WTC11 (cell line): ENCODE results near the gene HDC. TPM values are rescaled to one million over a fixed set of nuclear protein-coding genes. Genes with fewer than 3 reads are reported as not detected.

Experiments
- ATAC-seq: fragments of 200-7000 bp; cut with Tn5 transposase; 2 replicates; pipeline ENCODE4 v1.10.0; 2021; ENCODE audit warnings: mild to moderate bottlenecking, moderate library complexity
- CTCF ChIA-PET: fragments of 300-600 bp; sonication (Branson Sonifier 250); formaldehyde crosslinking; loops from one replicate; lab custom pipeline; 2021; ENCODE audit warnings: antibody characterized with exemption; lab: Charles Lee
- POLR2A ChIA-PET: fragments of 350-600 bp; sonication (Branson Sonifier 250); formaldehyde crosslinking; loops from one replicate; lab custom pipeline; 2021; ENCODE audit warnings: antibody characterized with exemption; lab: Charles Lee
- DNase-seq: peaks from one replicate; pipeline ENCODE4 v3.0.0; 2021; ENCODE audit warnings: low spot score
- H3K27ac Mint-ChIP-seq: 2 replicates; pipeline ENCODE4 v1.8.0; 2021; ENCODE audit warnings: mixed read lengths
- H3K27me3 Mint-ChIP-seq: 2 replicates; pipeline ENCODE4 v1.8.0; 2021; ENCODE audit warnings: low read depth, mild to moderate bottlenecking, moderate library complexity, mixed read lengths
- H3K36me3 Mint-ChIP-seq: 2 replicates; pipeline ENCODE4 v1.8.0; 2021; ENCODE audit warnings: mixed read lengths
- H3K4me1 Mint-ChIP-seq: 2 replicates; pipeline ENCODE4 v1.8.0; 2022; ENCODE audit warnings: mixed read lengths
- H3K4me3 Mint-ChIP-seq: 2 replicates; pipeline ENCODE4 v1.8.0; 2021; ENCODE audit warnings: mild to moderate bottlenecking, moderate library complexity, mixed read lengths
- H3K9me3 Mint-ChIP-seq: 2 replicates; pipeline ENCODE4 v1.8.0; 2021; ENCODE audit warnings: mixed read lengths
- ATF1 ChIP-seq: sonication (generic); formaldehyde crosslinking; IDR thresholded peaks from 2 replicates; pipeline ENCODE4 v1.8.1; 2023; ENCODE audit warnings: mild to moderate bottlenecking, moderate library complexity, missing genetic modification reagents
- CBFB ChIP-seq: sonication (generic); formaldehyde crosslinking; IDR thresholded peaks from 2 replicates; pipeline ENCODE4 v1.8.1; 2022; ENCODE audit warnings: mild to moderate bottlenecking, low read depth, missing genetic modification reagents
- FOXP1 ChIP-seq: sonication (generic); formaldehyde crosslinking; IDR thresholded peaks from 2 replicates; pipeline ENCODE4 v1.8.0; 2022; ENCODE audit warnings: missing genetic modification reagents, mild to moderate bottlenecking, moderate library complexity, borderline replicate concordance
- GRHL2 ChIP-seq: fragments of 250-450 bp; sonication (Bioruptor Pico); IDR thresholded peaks from 2 replicates; pipeline ENCODE4 v1.8.0; 2022; ENCODE audit warnings: mild to moderate bottlenecking, moderate library complexity; ENCODE audit not compliant: insufficient replicate concordance, severe bottlenecking
- JAZF1 ChIP-seq: fragments of 250-450 bp; sonication (Bioruptor Pico); IDR thresholded peaks from 2 replicates; pipeline ENCODE4 v1.9.0; 2021; ENCODE audit warnings: moderate library complexity, mild to moderate bottlenecking, inconsistent platforms
- KAT7 ChIP-seq: sonication (generic); formaldehyde crosslinking; IDR thresholded peaks from 2 replicates; pipeline ENCODE4 v1.8.1; 2023; ENCODE audit warnings: missing genetic modification reagents, mild to moderate bottlenecking, borderline replicate concordance
- MXD4 ChIP-seq: fragments of 250-450 bp; sonication (Bioruptor Pico); IDR thresholded peaks from 2 replicates; pipeline ENCODE4 v1.8.0; 2021; ENCODE audit warnings: mild to moderate bottlenecking, moderate library complexity, borderline replicate concordance
- NFE2L1 ChIP-seq: sonication (generic); formaldehyde crosslinking; IDR thresholded peaks from 2 replicates; pipeline ENCODE4 v1.8.1; 2023; ENCODE audit warnings: missing genetic modification reagents
- RELA ChIP-seq: sonication (generic); formaldehyde crosslinking; IDR thresholded peaks from 2 replicates; pipeline ENCODE4 v1.8.1; 2022; ENCODE audit warnings: missing genetic modification reagents, mild to moderate bottlenecking, borderline replicate concordance
- SMAD4 ChIP-seq: sonication (generic); formaldehyde crosslinking; IDR thresholded peaks from 2 replicates; pipeline ENCODE4 v1.8.0; 2022; ENCODE audit warnings: mild to moderate bottlenecking, missing genetic modification reagents
- TCF7 ChIP-seq: sonication (generic); formaldehyde crosslinking; IDR thresholded peaks from 2 replicates; pipeline ENCODE4 v1.8.0; 2022; ENCODE audit warnings: mild to moderate bottlenecking, low read depth, missing genetic modification reagents, moderate library complexity
- USF2 ChIP-seq: sonication (generic); formaldehyde crosslinking; IDR thresholded peaks from 2 replicates; pipeline ENCODE4 v1.8.1; 2023; ENCODE audit warnings: mild to moderate bottlenecking, missing genetic modification reagents, moderate library complexity
- ZBTB21 ChIP-seq: sonication (generic); formaldehyde crosslinking; IDR thresholded peaks from 2 replicates; pipeline ENCODE4 v1.8.1; 2023; ENCODE audit warnings: mild to moderate bottlenecking, missing genetic modification reagents, borderline replicate concordance
- ZNF263 ChIP-seq: sonication (generic); formaldehyde crosslinking; IDR thresholded peaks from 2 replicates; pipeline ENCODE4 v1.8.1; 2022; ENCODE audit warnings: low read depth, mild to moderate bottlenecking, moderate library complexity, missing genetic modification reagents
- ZNF671 ChIP-seq: fragments of 250-450 bp; sonication (Bioruptor Pico); IDR thresholded peaks from 2 replicates; pipeline ENCODE4 v1.8.0; 2021; ENCODE audit warnings: mild to moderate bottlenecking
- total RNA-seq: library from RNA; stranded (reverse); gene quantifications from 3 replicates; pipeline ENCODE4 v1.2.3, GENCODE V29; 2021
- TF ChIP-seq, protein P1 (sequence below): sonication (generic); formaldehyde crosslinking; IDR thresholded peaks from 2 replicates; pipeline ENCODE4 v1.8.0; 2023; ENCODE audit warnings: missing genetic modification reagents
- TF ChIP-seq, protein P2 (sequence below): fragments of 250-450 bp; sonication (Bioruptor Pico); conservative IDR thresholded peaks from 2 replicates; pipeline ENCODE4 v1.9.0; 2021; ENCODE audit warnings: mild to moderate bottlenecking
- TF ChIP-seq, protein P3 (sequence below): fragments of 200-600 bp; IDR thresholded peaks from 2 replicates; pipeline ENCODE4 v1.8.0; 2022; ENCODE audit warnings: antibody characterized with exemption
- TF ChIP-seq, protein P4 (sequence below): sonication (generic); formaldehyde crosslinking; IDR thresholded peaks from 2 replicates; pipeline ENCODE4 v1.8.1; 2023; ENCODE audit warnings: mild to moderate bottlenecking, missing genetic modification reagents, borderline replicate concordance
- TF ChIP-seq, protein P5 (sequence below): sonication (generic); formaldehyde crosslinking; IDR thresholded peaks from 2 replicates; pipeline ENCODE4 v1.8.0; 2023; ENCODE audit warnings: missing genetic modification reagents, mild to moderate bottlenecking, borderline replicate concordance
- TF ChIP-seq, protein P6 (sequence below): fragments of 250-450 bp; sonication (Bioruptor Pico); IDR thresholded peaks from 2 replicates; pipeline ENCODE4 v1.9.0; 2021; ENCODE audit warnings: mild to moderate bottlenecking

Gene HDC
- total RNA-seq, 1 experiment from 2014 or later, result not detected

DNA sequence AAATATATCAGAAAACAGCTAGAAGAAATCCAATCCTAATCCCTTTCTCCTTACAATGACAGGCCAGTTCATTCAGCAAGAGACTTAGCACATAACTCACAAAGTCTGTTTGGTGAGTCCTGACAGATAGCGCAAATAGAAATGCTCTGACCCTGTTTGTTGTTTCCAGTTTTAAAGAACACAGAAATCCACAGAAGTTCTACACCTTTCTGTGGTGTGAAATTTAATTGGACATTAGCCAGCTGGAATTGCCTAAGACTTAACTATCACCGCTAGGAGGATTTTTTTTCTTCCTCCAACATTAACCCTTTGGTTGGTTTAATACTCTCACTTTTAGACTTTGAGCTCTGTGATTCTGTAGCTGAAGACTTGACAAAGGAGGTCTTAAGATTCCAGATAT is 30.8 kb downstream of the HDC start:
- Mint-ChIP-seq H3K9me3 (no peaks in the 10 kb centered on the region), H3K4me1 (no peaks in the 10 kb centered on the region), H3K27ac (no peak overlapping the region), H3K27me3 (no peaks in the 10 kb centered on the region), H3K36me3 (no peaks in the 10 kb centered on the region), H3K4me3 (no peak overlapping the region)
- DNase-seq, result no peak
- no peak for ATAC-seq
- ChIA-PET CTCF (interaction anchor here (0.6 to 1.3 kb wide), 3 partner anchors 81 to 643 kb away, joined by 3 to 5 read pairs (median 4); no protein-coding TSS in a partner anchor), POLR2A (interaction anchor here (0.6 kb wide), 1 partner anchor 62 kb away, joined by 6 read pairs; no protein-coding TSS in a partner anchor)
- TF ChIP-seq KAT7 (no peak), ZBTB21 (CRISPR knock-in tag) (no peak), JAZF1 (no peak), SMAD4 (no peak)
- TF ChIP-seq, protein P1, sequence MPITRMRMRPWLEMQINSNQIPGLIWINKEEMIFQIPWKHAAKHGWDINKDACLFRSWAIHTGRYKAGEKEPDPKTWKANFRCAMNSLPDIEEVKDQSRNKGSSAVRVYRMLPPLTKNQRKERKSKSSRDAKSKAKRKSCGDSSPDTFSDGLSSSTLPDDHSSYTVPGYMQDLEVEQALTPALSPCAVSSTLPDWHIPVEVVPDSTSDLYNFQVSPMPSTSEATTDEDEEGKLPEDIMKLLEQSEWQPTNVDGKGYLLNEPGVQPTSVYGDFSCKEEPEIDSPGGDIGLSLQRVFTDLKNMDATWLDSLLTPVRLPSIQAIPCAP (CRISPR knock-in tag), result no peak

DNA sequence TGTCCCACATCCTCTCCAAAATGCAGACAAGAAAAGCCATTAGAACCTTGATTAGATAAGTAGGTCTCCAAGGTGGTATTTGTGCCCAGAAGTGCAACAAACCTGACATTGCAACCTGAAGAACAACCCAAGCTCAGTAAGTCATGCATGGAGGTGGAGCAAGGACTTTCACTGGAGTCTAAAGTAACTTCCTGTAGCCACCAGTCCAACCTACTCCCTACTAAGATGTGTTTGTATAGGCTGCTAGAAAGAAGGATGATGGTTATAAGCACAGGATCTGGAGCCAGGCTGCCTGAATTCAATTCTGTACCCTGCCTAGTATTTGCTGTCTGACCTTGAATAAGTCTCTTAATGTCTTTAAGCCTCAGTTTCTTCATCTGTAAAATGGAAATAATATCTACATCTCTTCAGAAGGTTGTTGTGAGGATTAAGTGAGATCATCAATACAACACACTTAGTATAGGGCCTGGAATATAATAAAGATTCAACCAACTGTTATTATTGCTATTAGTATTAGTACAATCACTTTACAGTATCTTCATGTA is 32.3 kb downstream of the HDC start:
- DNase-seq, result no peak
- Mint-ChIP-seq H3K36me3 (peaks cover 3% of the 10 kb centered on the region; the same call in 1 of the 2 replicates), H3K27me3 (no peaks in the 10 kb centered on the region), H3K27ac (no peak overlapping the region), H3K4me1 (no peaks in the 10 kb centered on the region), H3K4me3 (no peak overlapping the region), H3K9me3 (no peaks in the 10 kb centered on the region)
- POLR2A ChIA-PET, result interaction anchor here (0.6 kb wide), 1 partner anchor 107 kb away, joined by 4 read pairs; no protein-coding TSS in a partner anchor
- no peak for ATAC-seq
- CTCF ChIA-PET, result no interaction called here
- TF ChIP-seq ZNF671 (CRISPR knock-in tag) (no peak), NFE2L1 (CRISPR knock-in tag) (no peak), USF2 (CRISPR knock-in tag) (no peak), GRHL2 (CRISPR knock-in tag) (no peak), ATF1 (no peak), TCF7 (CRISPR knock-in tag) (no peak), CBFB (CRISPR knock-in tag) (no peak), RELA (CRISPR knock-in tag) (no peak), ZNF263 (no peak), MXD4 (no peak), FOXP1 (CRISPR knock-in tag) (no peak)
- TF ChIP-seq, protein P2, sequence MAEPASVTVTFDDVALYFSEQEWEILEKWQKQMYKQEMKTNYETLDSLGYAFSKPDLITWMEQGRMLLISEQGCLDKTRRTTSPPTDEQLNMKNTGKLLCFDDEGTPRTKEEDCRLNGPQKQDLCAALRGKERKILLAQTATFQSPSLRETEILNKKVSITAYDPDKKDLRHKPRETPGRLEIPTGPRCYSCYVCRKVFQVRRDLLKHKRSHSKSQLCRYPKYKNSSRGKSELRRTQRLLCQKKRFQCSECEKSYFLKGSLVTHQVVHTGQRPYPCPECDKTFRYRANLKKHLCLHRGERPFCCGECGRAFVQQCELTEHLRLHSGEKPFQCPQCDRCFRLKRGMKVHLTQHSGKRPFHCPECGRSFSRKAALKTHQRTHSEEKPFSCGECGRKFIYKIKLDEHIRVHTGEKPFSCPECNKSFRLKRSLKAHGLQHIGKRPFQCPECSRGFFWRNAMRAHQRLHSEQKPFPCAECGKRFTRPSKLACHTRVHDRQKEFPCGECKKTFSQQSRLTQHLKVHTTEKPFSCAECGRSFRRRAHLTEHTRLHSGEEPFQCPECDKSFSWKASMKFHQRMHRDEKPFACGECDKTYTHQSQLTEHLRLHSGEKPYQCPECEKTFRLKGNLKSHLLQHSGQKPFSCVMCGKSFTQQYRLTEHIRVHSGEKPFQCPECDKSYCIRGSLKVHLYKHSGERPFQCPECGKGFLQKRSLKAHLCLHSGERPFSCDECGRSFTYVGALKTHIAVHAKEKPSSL, result no peak
- TF ChIP-seq, protein P3, sequence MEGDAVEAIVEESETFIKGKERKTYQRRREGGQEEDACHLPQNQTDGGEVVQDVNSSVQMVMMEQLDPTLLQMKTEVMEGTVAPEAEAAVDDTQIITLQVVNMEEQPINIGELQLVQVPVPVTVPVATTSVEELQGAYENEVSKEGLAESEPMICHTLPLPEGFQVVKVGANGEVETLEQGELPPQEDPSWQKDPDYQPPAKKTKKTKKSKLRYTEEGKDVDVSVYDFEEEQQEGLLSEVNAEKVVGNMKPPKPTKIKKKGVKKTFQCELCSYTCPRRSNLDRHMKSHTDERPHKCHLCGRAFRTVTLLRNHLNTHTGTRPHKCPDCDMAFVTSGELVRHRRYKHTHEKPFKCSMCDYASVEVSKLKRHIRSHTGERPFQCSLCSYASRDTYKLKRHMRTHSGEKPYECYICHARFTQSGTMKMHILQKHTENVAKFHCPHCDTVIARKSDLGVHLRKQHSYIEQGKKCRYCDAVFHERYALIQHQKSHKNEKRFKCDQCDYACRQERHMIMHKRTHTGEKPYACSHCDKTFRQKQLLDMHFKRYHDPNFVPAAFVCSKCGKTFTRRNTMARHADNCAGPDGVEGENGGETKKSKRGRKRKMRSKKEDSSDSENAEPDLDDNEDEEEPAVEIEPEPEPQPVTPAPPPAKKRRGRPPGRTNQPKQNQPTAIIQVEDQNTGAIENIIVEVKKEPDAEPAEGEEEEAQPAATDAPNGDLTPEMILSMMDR, result no peak
- TF ChIP-seq, protein P4, sequence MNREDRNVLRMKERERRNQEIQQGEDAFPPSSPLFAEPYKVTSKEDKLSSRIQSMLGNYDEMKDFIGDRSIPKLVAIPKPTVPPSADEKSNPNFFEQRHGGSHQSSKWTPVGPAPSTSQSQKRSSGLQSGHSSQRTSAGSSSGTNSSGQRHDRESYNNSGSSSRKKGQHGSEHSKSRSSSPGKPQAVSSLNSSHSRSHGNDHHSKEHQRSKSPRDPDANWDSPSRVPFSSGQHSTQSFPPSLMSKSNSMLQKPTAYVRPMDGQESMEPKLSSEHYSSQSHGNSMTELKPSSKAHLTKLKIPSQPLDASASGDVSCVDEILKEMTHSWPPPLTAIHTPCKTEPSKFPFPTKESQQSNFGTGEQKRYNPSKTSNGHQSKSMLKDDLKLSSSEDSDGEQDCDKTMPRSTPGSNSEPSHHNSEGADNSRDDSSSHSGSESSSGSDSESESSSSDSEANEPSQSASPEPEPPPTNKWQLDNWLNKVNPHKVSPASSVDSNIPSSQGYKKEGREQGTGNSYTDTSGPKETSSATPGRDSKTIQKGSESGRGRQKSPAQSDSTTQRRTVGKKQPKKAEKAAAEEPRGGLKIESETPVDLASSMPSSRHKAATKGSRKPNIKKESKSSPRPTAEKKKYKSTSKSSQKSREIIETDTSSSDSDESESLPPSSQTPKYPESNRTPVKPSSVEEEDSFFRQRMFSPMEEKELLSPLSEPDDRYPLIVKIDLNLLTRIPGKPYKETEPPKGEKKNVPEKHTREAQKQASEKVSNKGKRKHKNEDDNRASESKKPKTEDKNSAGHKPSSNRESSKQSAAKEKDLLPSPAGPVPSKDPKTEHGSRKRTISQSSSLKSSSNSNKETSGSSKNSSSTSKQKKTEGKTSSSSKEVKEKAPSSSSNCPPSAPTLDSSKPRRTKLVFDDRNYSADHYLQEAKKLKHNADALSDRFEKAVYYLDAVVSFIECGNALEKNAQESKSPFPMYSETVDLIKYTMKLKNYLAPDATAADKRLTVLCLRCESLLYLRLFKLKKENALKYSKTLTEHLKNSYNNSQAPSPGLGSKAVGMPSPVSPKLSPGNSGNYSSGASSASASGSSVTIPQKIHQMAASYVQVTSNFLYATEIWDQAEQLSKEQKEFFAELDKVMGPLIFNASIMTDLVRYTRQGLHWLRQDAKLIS (CRISPR knock-in tag), result no peak
- TF ChIP-seq, protein P5, sequence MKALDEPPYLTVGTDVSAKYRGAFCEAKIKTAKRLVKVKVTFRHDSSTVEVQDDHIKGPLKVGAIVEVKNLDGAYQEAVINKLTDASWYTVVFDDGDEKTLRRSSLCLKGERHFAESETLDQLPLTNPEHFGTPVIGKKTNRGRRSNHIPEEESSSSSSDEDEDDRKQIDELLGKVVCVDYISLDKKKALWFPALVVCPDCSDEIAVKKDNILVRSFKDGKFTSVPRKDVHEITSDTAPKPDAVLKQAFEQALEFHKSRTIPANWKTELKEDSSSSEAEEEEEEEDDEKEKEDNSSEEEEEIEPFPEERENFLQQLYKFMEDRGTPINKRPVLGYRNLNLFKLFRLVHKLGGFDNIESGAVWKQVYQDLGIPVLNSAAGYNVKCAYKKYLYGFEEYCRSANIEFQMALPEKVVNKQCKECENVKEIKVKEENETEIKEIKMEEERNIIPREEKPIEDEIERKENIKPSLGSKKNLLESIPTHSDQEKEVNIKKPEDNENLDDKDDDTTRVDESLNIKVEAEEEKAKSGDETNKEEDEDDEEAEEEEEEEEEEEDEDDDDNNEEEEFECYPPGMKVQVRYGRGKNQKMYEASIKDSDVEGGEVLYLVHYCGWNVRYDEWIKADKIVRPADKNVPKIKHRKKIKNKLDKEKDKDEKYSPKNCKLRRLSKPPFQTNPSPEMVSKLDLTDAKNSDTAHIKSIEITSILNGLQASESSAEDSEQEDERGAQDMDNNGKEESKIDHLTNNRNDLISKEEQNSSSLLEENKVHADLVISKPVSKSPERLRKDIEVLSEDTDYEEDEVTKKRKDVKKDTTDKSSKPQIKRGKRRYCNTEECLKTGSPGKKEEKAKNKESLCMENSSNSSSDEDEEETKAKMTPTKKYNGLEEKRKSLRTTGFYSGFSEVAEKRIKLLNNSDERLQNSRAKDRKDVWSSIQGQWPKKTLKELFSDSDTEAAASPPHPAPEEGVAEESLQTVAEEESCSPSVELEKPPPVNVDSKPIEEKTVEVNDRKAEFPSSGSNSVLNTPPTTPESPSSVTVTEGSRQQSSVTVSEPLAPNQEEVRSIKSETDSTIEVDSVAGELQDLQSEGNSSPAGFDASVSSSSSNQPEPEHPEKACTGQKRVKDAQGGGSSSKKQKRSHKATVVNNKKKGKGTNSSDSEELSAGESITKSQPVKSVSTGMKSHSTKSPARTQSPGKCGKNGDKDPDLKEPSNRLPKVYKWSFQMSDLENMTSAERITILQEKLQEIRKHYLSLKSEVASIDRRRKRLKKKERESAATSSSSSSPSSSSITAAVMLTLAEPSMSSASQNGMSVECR, result no peak
- TF ChIP-seq, protein P6, sequence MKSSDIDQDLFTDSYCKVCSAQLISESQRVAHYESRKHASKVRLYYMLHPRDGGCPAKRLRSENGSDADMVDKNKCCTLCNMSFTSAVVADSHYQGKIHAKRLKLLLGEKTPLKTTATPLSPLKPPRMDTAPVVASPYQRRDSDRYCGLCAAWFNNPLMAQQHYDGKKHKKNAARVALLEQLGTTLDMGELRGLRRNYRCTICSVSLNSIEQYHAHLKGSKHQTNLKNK (CRISPR knock-in tag), result no peak
